Measurements from ENCODE around the gene GAB3.

DNA sequence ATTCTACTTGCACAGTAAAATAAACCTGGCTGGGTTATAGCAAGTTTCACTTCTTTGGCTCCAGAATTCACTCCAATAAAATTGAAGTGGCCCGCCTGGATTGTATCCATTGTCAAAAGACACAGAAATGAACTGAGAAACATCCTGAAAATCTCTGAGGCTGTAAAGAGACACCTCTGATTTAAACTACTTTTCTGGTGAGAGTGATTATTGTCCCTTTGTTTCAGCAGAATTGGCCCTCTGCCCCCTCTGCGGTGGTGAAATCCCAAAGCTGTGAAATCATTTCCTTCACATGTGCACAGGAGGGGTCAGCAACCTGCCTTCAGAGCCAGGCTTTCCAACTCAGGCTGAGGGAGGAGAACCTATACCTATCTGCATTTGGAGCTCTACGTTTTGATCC, 23.0 kb downstream of the GAB3 start:
- TF ChIP-seq, protein P1, sequence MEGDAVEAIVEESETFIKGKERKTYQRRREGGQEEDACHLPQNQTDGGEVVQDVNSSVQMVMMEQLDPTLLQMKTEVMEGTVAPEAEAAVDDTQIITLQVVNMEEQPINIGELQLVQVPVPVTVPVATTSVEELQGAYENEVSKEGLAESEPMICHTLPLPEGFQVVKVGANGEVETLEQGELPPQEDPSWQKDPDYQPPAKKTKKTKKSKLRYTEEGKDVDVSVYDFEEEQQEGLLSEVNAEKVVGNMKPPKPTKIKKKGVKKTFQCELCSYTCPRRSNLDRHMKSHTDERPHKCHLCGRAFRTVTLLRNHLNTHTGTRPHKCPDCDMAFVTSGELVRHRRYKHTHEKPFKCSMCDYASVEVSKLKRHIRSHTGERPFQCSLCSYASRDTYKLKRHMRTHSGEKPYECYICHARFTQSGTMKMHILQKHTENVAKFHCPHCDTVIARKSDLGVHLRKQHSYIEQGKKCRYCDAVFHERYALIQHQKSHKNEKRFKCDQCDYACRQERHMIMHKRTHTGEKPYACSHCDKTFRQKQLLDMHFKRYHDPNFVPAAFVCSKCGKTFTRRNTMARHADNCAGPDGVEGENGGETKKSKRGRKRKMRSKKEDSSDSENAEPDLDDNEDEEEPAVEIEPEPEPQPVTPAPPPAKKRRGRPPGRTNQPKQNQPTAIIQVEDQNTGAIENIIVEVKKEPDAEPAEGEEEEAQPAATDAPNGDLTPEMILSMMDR (IDR thresholded peaks at IDR 0.05): no peak
- no peak for TF ChIP-seq ZFX (IDR thresholded peaks at IDR 0.05; ENCODE audit: borderline replicate concordance)

Measured in 22Rv1 (cell line).